Left renal cortex interstitium (tissue), 4 donors: Measurements from ENCODE around the gene SLC25A25. TPM values are rescaled to one million over a fixed set of nuclear protein-coding genes. Genes with fewer than 3 reads are reported as not detected.

Experiments used
- polyA plus RNA-seq, 4 donors: library from polyadenylated mRNA; unstranded; fragments of 120-200 nt; gene quantifications; one replicate each; pipeline ENCODE4 v1.2.1, GENCODE V29; 2013; ENCODE audit not compliant: insufficient read length in 4 of 4

The SLC25A25 gene
- polyA plus RNA-seq, 4 donors, result 12.7 to 15.8 (median 13.9) TPM

Other genes starting within 250 kb of the SLC25A25 start
- 100 to 1,000 TPM in 1 of 4 donors, 10 to 100 TPM in 3; 74.4 to 112 (median 80.8) TPM for gene ENG, start 213.6 kb upstream of the SLC25A25 start, polyA plus RNA-seq
- 10 to 100 TPM; 38.3 to 60.4 (median 48.1) TPM for gene AK1, start 190.6 kb upstream of the SLC25A25 start, polyA plus RNA-seq
- gene ST6GALNAC6, start 168.6 kb upstream of the SLC25A25 start, polyA plus RNA-seq, result 10 to 100 TPM; 41.4 to 53.1 (median 47.2) TPM
- gene ST6GALNAC4, start 151.2 kb upstream of the SLC25A25 start, polyA plus RNA-seq, result 10 to 100 TPM; 10.4 to 17.2 (median 13.7) TPM
- 1 to 10 TPM; 1.1 to 2.8 (median 2.3) TPM for gene PIP5KL1, start 137.5 kb upstream of the SLC25A25 start, polyA plus RNA-seq
- 10 to 100 TPM; 35.4 to 42.3 (median 37.2) TPM for gene DPM2, start 130.4 kb upstream of the SLC25A25 start, polyA plus RNA-seq
- 10 to 100 TPM; 34.0 to 46.4 (median 38.3) TPM for gene EEIG1, start 87.2 kb upstream of the SLC25A25 start, polyA plus RNA-seq
- gene NAIF1, start 912 bp upstream of the SLC25A25 start, polyA plus RNA-seq, result 10 to 100 TPM in 3 of 4 donors, 1 to 10 TPM in 1; 9.5 to 12.0 (median 10.6) TPM
- gene PTGES2, start 59.5 kb downstream of the SLC25A25 start, polyA plus RNA-seq, result 10 to 100 TPM; 36.7 to 71.6 (median 58.3) TPM
- gene LCN2, start 81.2 kb downstream of the SLC25A25 start, polyA plus RNA-seq, result 1 to 10 TPM in 3 of 4 donors, under 1 TPM in 1; 0.29 to 1.8 (median 1.1) TPM
- gene BBLN, start 92.0 kb downstream of the SLC25A25 start, polyA plus RNA-seq, result 10 to 100 TPM; 35.1 to 69.6 (median 56.1) TPM
- gene CIZ1, start 123.3 kb downstream of the SLC25A25 start, polyA plus RNA-seq, result 100 to 1,000 TPM; 101 to 163 (median 131) TPM
- gene DNM1, start 135.1 kb downstream of the SLC25A25 start, polyA plus RNA-seq, result 100 to 1,000 TPM in 2 of 4 donors, 10 to 100 TPM in 2; 58.1 to 246 (median 139) TPM
- gene GOLGA2, start 207.8 kb downstream of the SLC25A25 start, polyA plus RNA-seq, result 100 to 1,000 TPM in 2 of 4 donors, 10 to 100 TPM in 2; 69.1 to 113 (median 87.1) TPM
- gene SWI5, start 208.0 kb downstream of the SLC25A25 start, polyA plus RNA-seq, result 10 to 100 TPM; 29.2 to 37.0 (median 33.2) TPM